Gastrocnemius medialis (tissue), 4 donors: ENCODE results near the gene TANC1. TPM values are rescaled to one million over a fixed set of nuclear protein-coding genes. Genes with fewer than 3 reads are reported as not detected.

Source experiments
- ATAC-seq, 2 donors: fragments of 150-250 bp; one replicate each; pipeline ENCODE4 v1.9.1; 2016
- DNase-seq, 2 donors: peaks; one replicate each; pipeline ENCODE4 v3.0.0-alpha.2; 2019
- H3K27ac ChIP-seq, 4 donors: fragments of 200-600 bp; sonication (generic); 1 replicate in 1 of 4; 2 replicates in 3 of 4; pipeline ENCODE4 v1.5.1; 2016 to 2018; ENCODE audit warnings: mild to moderate bottlenecking in 2 of 4, moderate library complexity in 1 of 4
- H3K27me3 ChIP-seq, 3 donors: fragments of 200-600 bp; sonication (generic) in 2 of 3; 1 replicate in 1 of 3; 2 replicates in 2 of 3; pipeline versions ENCODE4 v1.5.1 to v1.6.0; 2016 to 2019; ENCODE audit warnings: mild to moderate bottlenecking in 1 of 3, moderate library complexity in 1 of 3
- H3K36me3 ChIP-seq, 2 donors: fragments of 200-600 bp; sonication (generic) in 1 of 2; one replicate each; pipeline ENCODE4 v1.5.1; 2017 to 2018
- H3K4me1 ChIP-seq, 2 donors: fragments of 200-600 bp; sonication (generic) in 1 of 2; one replicate each; pipeline ENCODE4 v1.5.1; 2016 to 2017; ENCODE audit warnings: mild to moderate bottlenecking in 2 of 2
- H3K4me3 ChIP-seq, 4 donors: fragments of 200-600 bp; sonication (generic) in 3 of 4; 1 replicate in 1 of 4; 2 replicates in 3 of 4; pipeline ENCODE4 v1.5.1; 2016 to 2019; ENCODE audit warnings: mild to moderate bottlenecking in 2 of 4
- H3K9me3 ChIP-seq, 3 donors: fragments of 200-600 bp; sonication (generic) in 2 of 3; 1 replicate in 1 of 3; 2 replicates in 2 of 3; pipeline ENCODE4 v1.5.1; 2016 to 2019
- POLR2A ChIP-seq, 2 donors: fragments of 450-650 bp; IDR thresholded peaks; one replicate each; pipeline ENCODE4 v1.6.1; 2017; ENCODE audit warnings: antibody characterized with exemption in 2 of 2, mild to moderate bottlenecking in 2 of 2, moderate library complexity in 2 of 2
- in situ Hi-C, 4 donors: fragments of 200-750 bp; cut with MboI; loops; one replicate each; pipeline versions ENCODE4 v1.15.0 to v1.8.0; 2017; ENCODE audit warnings: low sequenced_read_pairs in 4 of 4
- intact Hi-C: fragments of 100-400 bp; cut with DNase I; formaldehyde crosslinking; loops from one replicate; pipeline ENCODE4 v1.15.1; 2023; ENCODE audit warnings: low total_unique reads
- total RNA-seq, 4 donors: library from RNA; depleted of rRNA; stranded (reverse); fragments of >200 nt; gene quantifications; one replicate each; pipeline versions ENCODE4 v1.1.0 to v1.2.3, GENCODE V29; 2016
- TF ChIP-seq, protein P1 (sequence below), 5 experiments: fragments of 450-650 bp in 3 of 5; fragments of 200-600 bp in 2 of 5; sonication (generic) in 2 of 5; IDR thresholded peaks in 4 of 5; conservative IDR thresholded peaks in 1 of 5; 1 replicate in 4 of 5; 2 replicates in 1 of 5; pipeline ENCODE4 v1.5.1; 2016 to 2019; ENCODE audit warnings: antibody characterized with exemption in 5 of 5, mild to moderate bottlenecking in 3 of 5, moderate library complexity in 3 of 5

The TANC1 gene
- total RNA-seq, 4 donors from 2014 or later = 5.1 to 9.9 (median 5.4) TPM

DNA sequence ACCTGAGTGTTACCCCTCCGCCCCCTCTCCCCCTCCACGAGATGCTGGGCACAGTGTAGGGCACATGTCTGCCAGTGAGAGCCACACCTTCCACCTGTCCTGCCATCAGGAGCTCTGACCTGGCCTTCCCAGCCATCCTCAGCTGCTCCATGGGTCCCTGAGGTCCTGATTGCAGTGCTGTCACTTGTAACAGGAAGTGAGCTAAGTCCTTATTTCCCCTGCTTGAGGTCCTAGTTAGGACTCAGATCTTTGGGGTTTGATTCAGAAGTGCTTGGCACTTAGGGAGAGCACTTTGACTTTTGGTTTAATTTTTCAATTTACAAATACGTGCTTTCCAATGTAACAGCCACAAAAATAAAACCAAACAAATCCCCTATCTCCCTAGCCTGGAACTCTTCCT, 192.5 kb downstream of the TANC1 start:
- in situ Hi-C loops (no loop called here), intact Hi-C loops (no loop called here)
- Histone ChIP-seq H3K27me3 (no peaks in the 10 kb centered on the region), H3K36me3 (no peaks in the 10 kb centered on the region), H3K4me1 (no peaks in the 10 kb centered on the region), H3K4me3 (no peak overlapping the region), H3K27ac (no peak overlapping the region), H3K9me3 (no peaks in the 10 kb centered on the region)
- DNase-seq (no peak), ATAC-seq (no peak)
- TF ChIP-seq, protein P1, sequence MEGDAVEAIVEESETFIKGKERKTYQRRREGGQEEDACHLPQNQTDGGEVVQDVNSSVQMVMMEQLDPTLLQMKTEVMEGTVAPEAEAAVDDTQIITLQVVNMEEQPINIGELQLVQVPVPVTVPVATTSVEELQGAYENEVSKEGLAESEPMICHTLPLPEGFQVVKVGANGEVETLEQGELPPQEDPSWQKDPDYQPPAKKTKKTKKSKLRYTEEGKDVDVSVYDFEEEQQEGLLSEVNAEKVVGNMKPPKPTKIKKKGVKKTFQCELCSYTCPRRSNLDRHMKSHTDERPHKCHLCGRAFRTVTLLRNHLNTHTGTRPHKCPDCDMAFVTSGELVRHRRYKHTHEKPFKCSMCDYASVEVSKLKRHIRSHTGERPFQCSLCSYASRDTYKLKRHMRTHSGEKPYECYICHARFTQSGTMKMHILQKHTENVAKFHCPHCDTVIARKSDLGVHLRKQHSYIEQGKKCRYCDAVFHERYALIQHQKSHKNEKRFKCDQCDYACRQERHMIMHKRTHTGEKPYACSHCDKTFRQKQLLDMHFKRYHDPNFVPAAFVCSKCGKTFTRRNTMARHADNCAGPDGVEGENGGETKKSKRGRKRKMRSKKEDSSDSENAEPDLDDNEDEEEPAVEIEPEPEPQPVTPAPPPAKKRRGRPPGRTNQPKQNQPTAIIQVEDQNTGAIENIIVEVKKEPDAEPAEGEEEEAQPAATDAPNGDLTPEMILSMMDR (IDR thresholded peaks at IDR 0.05 in 4 of 5, conservative IDR thresholded peaks at IDR 0.05 in 1 of 5) = no peak
- no peak for TF ChIP-seq POLR2A (IDR thresholded peaks at IDR 0.05)

DNA sequence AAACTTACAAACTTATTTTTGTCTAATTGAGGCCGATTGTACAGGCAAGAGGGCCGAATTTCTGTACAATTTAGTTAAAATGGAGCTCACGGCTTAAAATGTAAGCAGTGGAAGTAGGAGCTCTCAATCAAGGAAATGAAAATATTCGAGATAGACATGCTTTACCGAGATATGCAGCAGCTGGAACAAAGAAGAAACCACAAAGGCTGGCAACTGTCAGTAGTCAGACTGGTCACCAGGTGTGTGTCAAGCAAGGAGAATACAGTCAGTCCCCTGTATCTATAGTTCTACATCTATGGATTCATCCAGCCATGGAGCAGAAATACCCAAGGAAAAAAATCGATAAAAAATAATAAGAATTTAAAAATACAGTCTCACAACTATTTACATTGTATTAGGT, 195.5 kb downstream of the TANC1 start:
- Histone ChIP-seq H3K36me3 (no peaks in the 10 kb centered on the region), H3K27ac (no peak overlapping the region), H3K4me1 (no peaks in the 10 kb centered on the region), H3K27me3 (no peaks in the 10 kb centered on the region), H3K4me3 (no peak overlapping the region), H3K9me3 (no peaks in the 10 kb centered on the region)
- DNase-seq = no peak
- no peak for ATAC-seq
- in situ Hi-C loops = no loop called here
- TF ChIP-seq POLR2A (IDR thresholded peaks at IDR 0.05) = no peak
- TF ChIP-seq, protein P1 (IDR thresholded peaks at IDR 0.05 in 4 of 5, conservative IDR thresholded peaks at IDR 0.05 in 1 of 5) = no peak
- intact Hi-C loops = no loop called here

DNA sequence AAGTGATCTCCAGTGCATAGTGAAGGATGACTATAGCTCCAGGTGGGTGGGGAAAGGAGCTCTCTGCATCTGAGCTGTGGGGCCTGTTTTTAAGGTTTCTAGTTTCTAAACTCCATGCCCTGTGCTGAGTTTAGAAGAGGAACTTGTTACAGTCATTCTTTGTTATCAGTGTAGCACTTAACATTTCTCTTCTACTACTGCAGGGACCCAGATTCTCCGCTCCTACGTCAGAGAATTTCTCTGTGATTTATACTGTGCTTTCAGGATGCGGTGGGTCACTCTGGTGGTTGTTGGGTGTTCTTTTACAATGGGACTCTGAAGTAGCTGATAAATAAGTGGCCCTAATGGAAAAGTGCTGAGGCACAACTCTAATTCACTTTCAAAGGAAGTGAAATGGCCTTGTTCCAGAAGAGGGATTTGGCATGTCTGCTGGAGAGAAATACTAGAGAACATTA, 196.0 kb downstream of the TANC1 start:
- no peak overlapping the region for H3K4me3 ChIP-seq
- DNase-seq (no peak), ATAC-seq (no peak)
- intact Hi-C loops (no loop called here), in situ Hi-C loops (no loop called here)
- no peaks in the 10 kb centered on the region for H3K9me3 ChIP-seq
- no peaks in the 10 kb centered on the region for H3K27me3 ChIP-seq
- H3K36me3 ChIP-seq = no peaks in the 10 kb centered on the region
- no peaks in the 10 kb centered on the region for H3K4me1 ChIP-seq
- H3K27ac ChIP-seq = no peak overlapping the region
- no peak for TF ChIP-seq POLR2A (IDR thresholded peaks at IDR 0.05)
- TF ChIP-seq, protein P1 (IDR thresholded peaks at IDR 0.05 in 4 of 5, conservative IDR thresholded peaks at IDR 0.05 in 1 of 5) = no peak

DNA sequence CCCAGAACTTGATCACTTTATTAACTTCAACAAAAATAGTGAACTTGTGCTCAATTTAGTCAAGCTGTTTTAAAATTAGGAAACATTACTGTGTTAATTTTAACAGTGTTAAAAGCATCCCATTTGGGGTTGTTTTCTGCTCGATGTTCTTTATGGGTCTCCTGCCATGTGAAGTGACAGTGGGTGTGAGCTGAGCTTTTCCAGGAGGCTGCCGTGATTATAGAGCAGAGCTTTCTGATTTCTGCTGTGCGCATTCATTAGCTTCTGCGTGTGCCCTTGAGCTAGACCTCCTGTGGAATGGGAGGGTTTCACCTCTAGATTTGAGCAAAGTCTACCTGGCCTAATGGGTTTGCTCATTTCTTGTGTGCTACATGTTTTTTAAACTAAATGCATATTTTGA, 196.6 kb downstream of the TANC1 start:
- no peaks in the 10 kb centered on the region for H3K36me3 ChIP-seq
- TF ChIP-seq, protein P1 (IDR thresholded peaks at IDR 0.05 in 4 of 5, conservative IDR thresholded peaks at IDR 0.05 in 1 of 5) = no peak
- no peak for TF ChIP-seq POLR2A (IDR thresholded peaks at IDR 0.05)
- no peak for ATAC-seq
- H3K27ac ChIP-seq = no peak overlapping the region
- no peaks in the 10 kb centered on the region for H3K9me3 ChIP-seq
- H3K4me3 ChIP-seq = no peak overlapping the region
- in situ Hi-C loops (no loop called here), intact Hi-C loops (no loop called here)
- H3K27me3 ChIP-seq = no peaks in the 10 kb centered on the region
- DNase-seq = no peak
- H3K4me1 ChIP-seq = no peaks in the 10 kb centered on the region

DNA sequence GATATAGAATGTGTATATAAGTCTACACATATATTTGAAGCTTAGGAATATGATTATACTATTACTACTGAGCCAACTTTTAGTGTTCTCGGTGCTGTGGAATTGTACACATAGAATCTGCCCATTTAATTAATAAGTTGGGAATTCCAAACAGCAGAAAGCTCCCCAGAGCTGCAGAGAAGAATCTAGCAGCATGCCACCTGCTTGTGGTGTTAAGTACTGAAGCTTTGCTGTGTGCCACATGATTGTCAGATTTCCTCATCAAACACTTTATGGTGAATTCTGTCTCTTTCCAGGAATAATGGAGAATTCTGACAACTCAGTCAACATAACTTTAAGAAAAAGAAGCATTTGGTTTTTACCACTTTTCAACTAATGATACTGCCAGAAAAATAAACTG, 200.3 kb downstream of the TANC1 start:
- Histone ChIP-seq H3K4me1 (no peaks in the 10 kb centered on the region), H3K36me3 (no peaks in the 10 kb centered on the region), H3K4me3 (no peak overlapping the region), H3K27ac (no peak overlapping the region), H3K27me3 (no peaks in the 10 kb centered on the region), H3K9me3 (no peaks in the 10 kb centered on the region)
- no peak for TF ChIP-seq POLR2A (IDR thresholded peaks at IDR 0.05)
- TF ChIP-seq, protein P1 (IDR thresholded peaks at IDR 0.05 in 4 of 5, conservative IDR thresholded peaks at IDR 0.05 in 1 of 5) = no peak
- intact Hi-C loops = no loop called here
- in situ Hi-C loops = no loop called here
- no peak for DNase-seq
- ATAC-seq = no peak
